ENCODE data around the gene DOK1. TPM values are rescaled to one million over a fixed set of nuclear protein-coding genes. Genes with fewer than 3 reads are reported as not detected.

The DOK1 gene
- total and polyA plus RNA-seq, 2 donors (not counting 1 experiment from before 2014, with no cell fraction given), result 29.1 to 41.4 TPM

DNA sequence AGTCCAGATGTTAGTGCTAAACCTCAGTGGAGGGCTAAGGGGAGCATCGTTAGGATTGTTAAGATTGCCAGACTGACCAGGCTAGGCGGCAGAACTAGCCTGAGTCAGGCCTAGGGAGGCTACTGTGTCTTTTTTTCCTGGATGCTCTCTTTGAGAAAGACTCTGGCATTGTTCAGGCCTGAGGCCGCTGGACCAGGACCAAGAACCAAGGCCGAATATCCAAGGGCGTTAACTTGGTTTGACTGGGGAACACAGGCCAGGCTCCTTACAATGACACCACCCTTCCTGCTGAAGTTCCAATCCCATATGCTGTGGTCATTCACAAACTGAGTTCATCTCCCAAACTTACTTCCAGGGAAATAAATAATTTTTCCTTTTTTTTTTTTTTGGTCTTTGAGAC lies 14.2 kb upstream of the DOK1 start:
- Mint-ChIP-seq H3K4me1 (peaks cover 29% of the 10 kb centered on the region), H3K27ac (no peak overlapping the region), H3K27me3 (no peaks in the 10 kb centered on the region), H3K9me3 (ENCODE audit: insufficient read depth) (no peaks in the 10 kb centered on the region), H3K4me3 (no peak overlapping the region)
- peak overlapping the region; percentile 86 for H3K4me2 ChIP-seq (replicated peaks; ENCODE audit: low read depth, low read length, poor library complexity, severe bottlenecking)
- H4K20me1 ChIP-seq (ENCODE audit: control insufficient read depth, insufficient read depth, low read length, poor library complexity, severe bottlenecking), result no peaks in the 10 kb centered on the region
- no peak overlapping the region for H3K4me3 ChIP-seq (ENCODE audit: control extremely low read depth in 1 of 5, extremely low read depth in 1 of 5, insufficient read depth in 1 of 5, low read depth in 2 of 5, low read length in 4 of 5)
- TF ChIP-seq CTCF (IDR thresholded peaks at IDR 0.05) (no peak), EZH2 (IDR thresholded peaks at IDR 0.05; ENCODE audit: borderline replicate concordance, insufficient read depth, low read depth, low read length, poor library complexity, severe bottlenecking) (no peak)
- DNase-seq (no peak), ATAC-seq (ENCODE audit: low read depth) (no peak)
- peaks cover 18 to 29% of the 10 kb centered on the region in 2 donors for H3K4me1 ChIP-seq (ENCODE audit: control insufficient read depth in 2 of 2, insufficient read depth in 2 of 2, low read length in 2 of 2)
- no peaks in the 10 kb centered on the region for H3K9me3 ChIP-seq (ENCODE audit: control extremely low read depth in 1 of 3, control insufficient read depth in 2 of 3, insufficient read depth in 1 of 3, low read length in 2 of 3)
- no peaks in the 10 kb centered on the region for H3K79me2 ChIP-seq (ENCODE audit: control insufficient read depth, insufficient read depth, low read length)
- intact Hi-C loops (cut with micrococcal nuclease), result no loop called here
- no peaks in the 10 kb centered on the region for H3K36me3 ChIP-seq (replicated peaks in 1 of 2; ENCODE audit: control extremely low read depth in 1 of 2, control insufficient read depth in 1 of 2, extremely low read depth in 1 of 2, insufficient read depth in 2 of 2, low read length in 1 of 2)
- no peak overlapping the region for H3K9ac ChIP-seq (ENCODE audit: low read length)
- WGBS (ENCODE audit: insufficient coverage), result 100% methylated on average over 5 of the region's 5 CpGs
- no peak overlapping the region for H3K27ac ChIP-seq (ENCODE audit: low read length in 2 of 2)
- CTCF ChIA-PET, result interaction anchor here (1.4 to 3.0 kb wide), 4 partner anchors 8 to 291 kb away, joined by 3 to 11 read pairs (median 6); partner anchors contain the start of genes CCDC142 and TTC31
- POLR2A ChIA-PET, result interaction anchor here (1.5 kb wide), 1 partner anchor 82 kb away, joined by 3 read pairs; the partner anchor contains the start of gene WBP1
- no peak overlapping the region for H2AFZ ChIP-seq (ENCODE audit: insufficient read depth, low read depth, low read length, poor library complexity, severe bottlenecking)
- H3K27me3 ChIP-seq (replicated peaks in 1 of 4; ENCODE audit: control extremely low read depth in 1 of 4, control insufficient read depth in 3 of 4, insufficient read depth in 4 of 4, low read length in 3 of 4), result no peaks in the 10 kb centered on the region

DNA sequence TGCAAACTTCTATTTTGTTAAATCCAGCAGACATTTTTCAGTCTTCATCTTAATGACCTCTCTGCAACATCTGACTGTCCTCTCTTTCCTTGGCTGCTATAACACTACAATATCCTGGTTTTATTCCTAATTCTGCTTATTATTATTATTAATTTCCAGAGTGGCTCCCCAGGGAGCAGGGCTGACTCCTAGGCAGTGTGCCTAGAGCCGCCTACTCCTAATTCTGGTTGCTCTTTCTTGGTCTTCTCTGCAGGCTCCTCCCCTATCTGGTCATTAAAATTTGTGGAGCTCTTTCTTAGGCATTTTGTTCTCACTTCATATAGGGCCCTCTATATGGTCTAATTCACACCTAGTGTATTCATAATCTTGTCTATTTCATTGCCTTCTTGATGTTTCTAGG lies 11.5 kb upstream of the DOK1 start:
- H3K4me3 ChIP-seq (ENCODE audit: control extremely low read depth in 1 of 5, extremely low read depth in 1 of 5, insufficient read depth in 1 of 5, low read depth in 2 of 5, low read length in 4 of 5), result no peak overlapping the region
- H3K27ac ChIP-seq (ENCODE audit: low read length in 2 of 2), result no peak overlapping the region
- Mint-ChIP-seq H3K9me3 (ENCODE audit: insufficient read depth) (no peaks in the 10 kb centered on the region), H3K27ac (no peak overlapping the region), H3K4me3 (no peak overlapping the region), H3K4me1 (peaks cover 21% of the 10 kb centered on the region), H3K27me3 (peaks cover 7% of the 10 kb centered on the region)
- TF ChIP-seq EZH2 (IDR thresholded peaks at IDR 0.05; ENCODE audit: borderline replicate concordance, insufficient read depth, low read depth, low read length, poor library complexity, severe bottlenecking) (no peak), CTCF (IDR thresholded peaks at IDR 0.05) (no peak)
- H2AFZ ChIP-seq (ENCODE audit: insufficient read depth, low read depth, low read length, poor library complexity, severe bottlenecking), result no peak overlapping the region
- H3K9me3 ChIP-seq (ENCODE audit: control extremely low read depth in 1 of 3, control insufficient read depth in 2 of 3, insufficient read depth in 1 of 3, low read length in 2 of 3), result no peaks in the 10 kb centered on the region
- ATAC-seq (ENCODE audit: low read depth) (no peak), DNase-seq (no peak)
- intact Hi-C loops (cut with micrococcal nuclease), result no loop called here
- POLR2A ChIA-PET, result interaction anchor here (0.7 kb wide), 1 partner anchor 35 kb away, joined by 5 read pairs; no protein-coding TSS in a partner anchor
- no CpG with 5 or more reads among the region's 1 CpG for WGBS (ENCODE audit: insufficient coverage)
- H3K79me2 ChIP-seq (ENCODE audit: control insufficient read depth, insufficient read depth, low read length), result no peaks in the 10 kb centered on the region
- no peak overlapping the region for H3K4me2 ChIP-seq (replicated peaks; ENCODE audit: low read depth, low read length, poor library complexity, severe bottlenecking)
- H3K27me3 ChIP-seq (replicated peaks in 1 of 4; ENCODE audit: control extremely low read depth in 1 of 4, control insufficient read depth in 3 of 4, insufficient read depth in 4 of 4, low read length in 3 of 4), result peaks cover 0 to 9% (median 5%) of the 10 kb centered on the region in 4 experiments
- no peaks in the 10 kb centered on the region for H4K20me1 ChIP-seq (ENCODE audit: control insufficient read depth, insufficient read depth, low read length, poor library complexity, severe bottlenecking)
- H3K9ac ChIP-seq (ENCODE audit: low read length), result no peak overlapping the region
- peaks cover 19 to 25% of the 10 kb centered on the region in 2 donors for H3K4me1 ChIP-seq (ENCODE audit: control insufficient read depth in 2 of 2, insufficient read depth in 2 of 2, low read length in 2 of 2)
- CTCF ChIA-PET, result interaction anchor here (0.7 to 3.8 kb wide), 3 partner anchors 30 to 862 kb away, joined by 4 to 22 read pairs (median 4); no protein-coding TSS in a partner anchor
- no peaks in the 10 kb centered on the region for H3K36me3 ChIP-seq (replicated peaks in 1 of 2; ENCODE audit: control extremely low read depth in 1 of 2, control insufficient read depth in 1 of 2, extremely low read depth in 1 of 2, insufficient read depth in 2 of 2, low read length in 1 of 2)
